HFFc6 (cell line): ENCODE results near the gene CLDN18. TPM values are rescaled to one million over a fixed set of nuclear protein-coding genes. Genes with fewer than 3 reads are reported as not detected.
A peak's percentile ranks its signal among the peaks of the same experiment; 100 is the strongest.

ENCODE experiments used
- DNase-seq: peaks from one replicate; pipeline ENCODE4 v3.0.0-alpha.2; 2018
- H3K27ac Mint-ChIP-seq: 2 replicates; pipeline ENCODE4 v1.8.0; 2020; ENCODE audit warnings: mild to moderate bottlenecking, mixed read lengths
- H3K27me3 Mint-ChIP-seq: 2 replicates; pipeline ENCODE4 v1.8.0; 2021; ENCODE audit warnings: mild to moderate bottlenecking, moderate library complexity, mixed read lengths; ENCODE audit not compliant: insufficient read depth
- H3K36me3 Mint-ChIP-seq: 2 replicates; pipeline ENCODE4 v1.8.0; 2021; ENCODE audit warnings: low read depth, mixed read lengths
- H3K4me1 Mint-ChIP-seq: 2 replicates; pipeline ENCODE4 v1.8.0; 2020; ENCODE audit warnings: low read depth, mixed read lengths
- H3K4me3 Mint-ChIP-seq: 2 replicates; pipeline ENCODE4 v1.8.0; 2020; ENCODE audit warnings: mild to moderate bottlenecking, moderate library complexity, mixed read lengths
- H3K9me3 Mint-ChIP-seq: 2 replicates; pipeline ENCODE4 v1.8.0; 2020; ENCODE audit warnings: mild to moderate bottlenecking, mixed read lengths
- long read RNA-seq: library from polyadenylated mRNA; unstranded; transcript quantifications from one replicate; pipeline ENCODE4 v2.0.0, GENCODE V29; 2019
- total RNA-seq, 6 experiments: library from RNA; stranded (reverse); fragmentation: NEBNext Ultra II Directional; extraction: Animal tissue kit (Norgen Biotek cat#: 25700); gene quantifications; 2 replicates in 1 of 6; 3 replicates in 5 of 6; pipeline ENCODE4 v1.2.3, GENCODE V29; 2021
- TF ChIP-seq, protein P1 (sequence below): fragments of 200-600 bp; sonication (generic); IDR thresholded peaks from 2 replicates; pipeline ENCODE4 v1.5.0; 2021; ENCODE audit warnings: antibody characterized with exemption, mild to moderate bottlenecking

Gene CLDN18
- total RNA-seq, result not detected
- long read RNA-seq, result 0 reads

GRCh38 chr3:138009476-138010272 is at the start of gene CLDN18:
CLDN18 (plus strand) TSS chr3:138010165; CDS start chr3:138010226, 61 bp downstream.
- TF ChIP-seq, protein P1, sequence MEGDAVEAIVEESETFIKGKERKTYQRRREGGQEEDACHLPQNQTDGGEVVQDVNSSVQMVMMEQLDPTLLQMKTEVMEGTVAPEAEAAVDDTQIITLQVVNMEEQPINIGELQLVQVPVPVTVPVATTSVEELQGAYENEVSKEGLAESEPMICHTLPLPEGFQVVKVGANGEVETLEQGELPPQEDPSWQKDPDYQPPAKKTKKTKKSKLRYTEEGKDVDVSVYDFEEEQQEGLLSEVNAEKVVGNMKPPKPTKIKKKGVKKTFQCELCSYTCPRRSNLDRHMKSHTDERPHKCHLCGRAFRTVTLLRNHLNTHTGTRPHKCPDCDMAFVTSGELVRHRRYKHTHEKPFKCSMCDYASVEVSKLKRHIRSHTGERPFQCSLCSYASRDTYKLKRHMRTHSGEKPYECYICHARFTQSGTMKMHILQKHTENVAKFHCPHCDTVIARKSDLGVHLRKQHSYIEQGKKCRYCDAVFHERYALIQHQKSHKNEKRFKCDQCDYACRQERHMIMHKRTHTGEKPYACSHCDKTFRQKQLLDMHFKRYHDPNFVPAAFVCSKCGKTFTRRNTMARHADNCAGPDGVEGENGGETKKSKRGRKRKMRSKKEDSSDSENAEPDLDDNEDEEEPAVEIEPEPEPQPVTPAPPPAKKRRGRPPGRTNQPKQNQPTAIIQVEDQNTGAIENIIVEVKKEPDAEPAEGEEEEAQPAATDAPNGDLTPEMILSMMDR, result no peak
- Mint-ChIP-seq H3K9me3 (no peaks in the 10 kb centered on the region), H3K27me3 (no peaks in the 10 kb centered on the region), H3K36me3 (no peaks in the 10 kb centered on the region), H3K4me1 (peaks cover 5% of the 10 kb centered on the region; the same call in 1 of the 2 replicates), H3K4me3 (no peak within 1 kb of the TSS), H3K27ac (no peak within 1 kb of the TSS)
- DNase-seq, result no peak

DNA sequence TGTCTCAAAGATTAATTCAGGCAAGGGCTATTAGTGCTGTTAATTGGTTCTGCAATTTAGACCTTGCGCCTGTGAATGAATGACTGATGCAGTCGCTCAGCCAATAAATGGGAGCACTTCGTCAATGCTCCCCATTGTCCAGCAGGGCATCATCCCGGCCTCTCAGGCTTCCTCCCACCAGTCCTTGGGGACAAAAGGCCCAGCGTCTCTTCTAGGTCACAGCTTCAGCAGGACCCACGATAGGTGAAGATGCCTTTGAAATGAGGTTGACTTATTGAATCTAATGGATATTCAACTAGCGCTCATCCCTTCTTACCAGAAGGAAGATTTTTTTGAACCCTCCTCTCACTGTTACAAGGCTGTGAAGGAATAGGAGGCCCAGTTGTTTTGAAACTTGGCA is 47.7 kb upstream of the CLDN18 start:
- H3K4me1 Mint-ChIP-seq, result peaks cover 4% of the 10 kb centered on the region; the same call in 1 of the 2 replicates
- DNase-seq, result no peak
- no peak overlapping the region for H3K27ac Mint-ChIP-seq
- H3K27me3 Mint-ChIP-seq, result peaks cover 7% of the 10 kb centered on the region
- TF ChIP-seq, protein P1, result no peak
- H3K4me3 Mint-ChIP-seq, result no peak overlapping the region
- H3K9me3 Mint-ChIP-seq, result no peaks in the 10 kb centered on the region
- H3K36me3 Mint-ChIP-seq, result no peaks in the 10 kb centered on the region

- no peak overlapping the region for H3K27ac Mint-ChIP-seq
- no peak overlapping the region for H3K4me3 Mint-ChIP-seq
- H3K36me3 Mint-ChIP-seq, result no peaks in the 10 kb centered on the region
- H3K27me3 Mint-ChIP-seq, result peaks cover 7% of the 10 kb centered on the region
- H3K9me3 Mint-ChIP-seq, result no peaks in the 10 kb centered on the region
- H3K4me1 Mint-ChIP-seq, result peaks cover 4% of the 10 kb centered on the region; the same call in 1 of the 2 replicates
- DNase-seq, result no peak
- TF ChIP-seq, protein P1, result no peak
Measured at GRCh38 chr3:137963463-137963862, 46.5 kb upstream of the CLDN18 start.

- peak overlapping the region; percentile 21; the same call in 1 of the 2 replicates for H3K4me3 Mint-ChIP-seq
- H3K27me3 Mint-ChIP-seq, result peaks cover 7% of the 10 kb centered on the region
- H3K36me3 Mint-ChIP-seq, result no peaks in the 10 kb centered on the region
- DNase-seq, result peak; percentile 65
- no peaks in the 10 kb centered on the region for H3K9me3 Mint-ChIP-seq
- TF ChIP-seq, protein P1, result peak; percentile 92
- H3K4me1 Mint-ChIP-seq, result no peaks in the 10 kb centered on the region
- no peak overlapping the region for H3K27ac Mint-ChIP-seq
Measured at GRCh38 chr3:137970914-137971831, 38.8 kb upstream of the CLDN18 start.

- Mint-ChIP-seq H3K27ac (no peak overlapping the region), H3K27me3 (peaks cover 10% of the 10 kb centered on the region), H3K36me3 (no peaks in the 10 kb centered on the region), H3K9me3 (no peaks in the 10 kb centered on the region), H3K4me1 (no peaks in the 10 kb centered on the region), H3K4me3 (no peak overlapping the region)
- TF ChIP-seq, protein P1, result no peak
- DNase-seq, result no peak
Measured at GRCh38 chr3:137972396-137972795, 37.6 kb upstream of the CLDN18 start.
